Measurements from ENCODE around the gene ELP2. TPM values are rescaled to one million over a fixed set of nuclear protein-coding genes. Genes with fewer than 3 reads are reported as not detected.
"Not testable (repeated sequence)": the region's sequence is repeated elsewhere in the genome, so short reads cannot be mapped to it uniquely, and the experiment has no call there.

The ELP2 gene
- total RNA-seq, 1 donor from 2014 or later = 89.9 TPM

DNA sequence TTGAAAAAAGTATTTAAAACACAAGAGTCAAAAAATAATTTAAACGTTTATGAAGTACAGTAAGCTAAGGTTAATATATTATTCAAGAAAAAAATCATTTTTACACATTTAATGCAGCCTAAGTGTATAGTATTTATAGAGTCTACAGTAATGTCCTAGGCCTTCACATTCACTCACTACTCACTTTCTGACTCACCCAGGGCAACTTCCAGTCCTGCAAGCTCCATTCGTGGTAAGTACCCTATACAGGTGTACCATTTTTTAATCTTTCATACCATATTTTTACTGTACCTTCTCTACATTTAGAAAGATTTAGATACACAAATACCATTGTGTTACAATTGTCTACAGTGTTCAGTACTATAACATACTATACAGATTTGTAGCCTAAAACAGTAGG lies 41.4 kb upstream of the ELP2 start:
- TF ChIP-seq, protein P1, sequence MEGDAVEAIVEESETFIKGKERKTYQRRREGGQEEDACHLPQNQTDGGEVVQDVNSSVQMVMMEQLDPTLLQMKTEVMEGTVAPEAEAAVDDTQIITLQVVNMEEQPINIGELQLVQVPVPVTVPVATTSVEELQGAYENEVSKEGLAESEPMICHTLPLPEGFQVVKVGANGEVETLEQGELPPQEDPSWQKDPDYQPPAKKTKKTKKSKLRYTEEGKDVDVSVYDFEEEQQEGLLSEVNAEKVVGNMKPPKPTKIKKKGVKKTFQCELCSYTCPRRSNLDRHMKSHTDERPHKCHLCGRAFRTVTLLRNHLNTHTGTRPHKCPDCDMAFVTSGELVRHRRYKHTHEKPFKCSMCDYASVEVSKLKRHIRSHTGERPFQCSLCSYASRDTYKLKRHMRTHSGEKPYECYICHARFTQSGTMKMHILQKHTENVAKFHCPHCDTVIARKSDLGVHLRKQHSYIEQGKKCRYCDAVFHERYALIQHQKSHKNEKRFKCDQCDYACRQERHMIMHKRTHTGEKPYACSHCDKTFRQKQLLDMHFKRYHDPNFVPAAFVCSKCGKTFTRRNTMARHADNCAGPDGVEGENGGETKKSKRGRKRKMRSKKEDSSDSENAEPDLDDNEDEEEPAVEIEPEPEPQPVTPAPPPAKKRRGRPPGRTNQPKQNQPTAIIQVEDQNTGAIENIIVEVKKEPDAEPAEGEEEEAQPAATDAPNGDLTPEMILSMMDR (IDR thresholded peaks at IDR 0.05) = no peak
- H3K9me3 Mint-ChIP-seq (ENCODE audit: unreplicated experiment) = peaks cover 11% of the 10 kb centered on the region
- no peak overlapping the region for H3K27ac Mint-ChIP-seq (ENCODE audit: unreplicated experiment)
- no peaks in the 10 kb centered on the region for H3K36me3 Mint-ChIP-seq (ENCODE audit: unreplicated experiment)
- DNase-seq (ENCODE audit: extremely low spot score, unreplicated experiment) = no peak
- H3K4me3 Mint-ChIP-seq (ENCODE audit: unreplicated experiment) = no peak overlapping the region
- peaks cover 2% of the 10 kb centered on the region for H3K4me1 Mint-ChIP-seq (ENCODE audit: unreplicated experiment)
- H3K27me3 Mint-ChIP-seq (ENCODE audit: unreplicated experiment) = peaks cover 7% of the 10 kb centered on the region

DNA sequence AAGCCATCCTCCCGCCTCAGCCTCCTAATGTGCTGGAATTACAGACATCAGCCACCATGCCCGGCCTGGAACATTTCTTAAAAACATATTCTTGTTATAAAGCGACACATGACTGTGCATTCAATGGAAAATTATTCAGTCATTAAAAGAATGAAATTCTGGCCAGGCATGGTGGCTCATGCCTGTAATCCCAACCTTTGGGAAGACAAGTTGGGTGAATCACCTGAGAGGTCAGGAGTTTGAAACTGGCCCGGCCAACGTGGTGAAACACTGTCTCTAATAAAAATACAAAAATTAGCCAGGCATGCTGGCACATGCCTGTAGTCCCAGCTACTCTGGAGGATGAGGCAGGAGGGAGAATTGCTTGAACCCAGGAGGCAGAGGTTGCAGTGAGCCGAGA lies 40.7 kb upstream of the ELP2 start:
- H3K4me1 Mint-ChIP-seq (ENCODE audit: unreplicated experiment) = peaks cover 2% of the 10 kb centered on the region
- DNase-seq (ENCODE audit: extremely low spot score, unreplicated experiment) = no peak
- no peaks in the 10 kb centered on the region for H3K36me3 Mint-ChIP-seq (ENCODE audit: unreplicated experiment)
- H3K4me3 Mint-ChIP-seq (ENCODE audit: unreplicated experiment) = no peak overlapping the region
- H3K9me3 Mint-ChIP-seq (ENCODE audit: unreplicated experiment) = peaks cover 8% of the 10 kb centered on the region
- TF ChIP-seq, protein P1 (IDR thresholded peaks at IDR 0.05) = no peak
- peaks cover 9% of the 10 kb centered on the region for H3K27me3 Mint-ChIP-seq (ENCODE audit: unreplicated experiment)
- no peak overlapping the region for H3K27ac Mint-ChIP-seq (ENCODE audit: unreplicated experiment)

DNA sequence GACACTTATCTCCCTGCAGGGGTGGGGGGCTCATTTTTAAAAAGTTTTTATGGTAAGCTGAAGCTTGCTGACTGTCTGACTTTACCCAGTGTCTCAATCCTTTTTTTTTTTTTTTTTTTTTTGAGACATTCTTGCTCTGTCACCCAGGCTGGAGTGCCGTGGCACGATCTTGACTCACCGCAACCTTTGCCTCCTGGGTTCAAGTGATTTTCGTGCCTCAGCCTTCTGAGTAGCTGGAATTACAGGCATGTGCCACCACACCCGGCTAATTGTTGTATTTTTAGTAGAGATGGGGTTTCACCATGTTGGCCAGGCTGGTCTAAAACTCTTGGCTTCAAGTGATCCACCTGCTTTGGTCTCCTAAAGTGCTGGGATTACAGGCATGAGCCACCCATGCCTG lies 37.6 kb upstream of the ELP2 start:
- not testable (repeated sequence) for H3K4me1 Mint-ChIP-seq (ENCODE audit: unreplicated experiment); H3K9me3 Mint-ChIP-seq (ENCODE audit: unreplicated experiment); H3K27ac Mint-ChIP-seq (ENCODE audit: unreplicated experiment); H3K4me3 Mint-ChIP-seq (ENCODE audit: unreplicated experiment); DNase-seq (ENCODE audit: extremely low spot score, unreplicated experiment); H3K36me3 Mint-ChIP-seq (ENCODE audit: unreplicated experiment)
- H3K27me3 Mint-ChIP-seq (ENCODE audit: unreplicated experiment) = peaks cover 19% of the 10 kb centered on the region

DNA sequence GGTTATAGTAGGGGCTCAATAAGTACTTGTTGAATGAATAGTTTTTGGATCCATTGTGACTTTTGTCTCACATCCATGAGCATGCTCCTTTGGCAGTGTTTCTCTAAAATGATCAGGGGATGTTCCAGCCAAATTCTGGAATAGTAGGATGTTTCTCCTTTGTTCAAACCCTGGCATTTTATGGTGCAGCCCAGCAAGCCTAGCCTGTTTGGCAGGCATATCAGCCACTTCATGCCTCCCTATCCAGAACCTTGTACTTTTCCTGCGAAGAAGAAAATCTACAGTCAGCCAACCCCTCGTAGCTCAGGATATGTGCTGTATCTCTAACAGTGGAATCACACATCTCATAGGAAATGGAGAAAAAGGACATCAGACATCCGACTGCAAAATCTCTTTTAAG lies 35.3 kb upstream of the ELP2 start:
- no peak overlapping the region for H3K4me3 Mint-ChIP-seq (ENCODE audit: unreplicated experiment)
- H3K4me1 Mint-ChIP-seq (ENCODE audit: unreplicated experiment) = peaks cover 2% of the 10 kb centered on the region
- no peak for DNase-seq (ENCODE audit: extremely low spot score, unreplicated experiment)
- no peaks in the 10 kb centered on the region for H3K36me3 Mint-ChIP-seq (ENCODE audit: unreplicated experiment)
- H3K27ac Mint-ChIP-seq (ENCODE audit: unreplicated experiment) = no peak overlapping the region
- no peaks in the 10 kb centered on the region for H3K9me3 Mint-ChIP-seq (ENCODE audit: unreplicated experiment)
- TF ChIP-seq, protein P1 (IDR thresholded peaks at IDR 0.05) = no peak
- peaks cover 31% of the 10 kb centered on the region for H3K27me3 Mint-ChIP-seq (ENCODE audit: unreplicated experiment)

DNA sequence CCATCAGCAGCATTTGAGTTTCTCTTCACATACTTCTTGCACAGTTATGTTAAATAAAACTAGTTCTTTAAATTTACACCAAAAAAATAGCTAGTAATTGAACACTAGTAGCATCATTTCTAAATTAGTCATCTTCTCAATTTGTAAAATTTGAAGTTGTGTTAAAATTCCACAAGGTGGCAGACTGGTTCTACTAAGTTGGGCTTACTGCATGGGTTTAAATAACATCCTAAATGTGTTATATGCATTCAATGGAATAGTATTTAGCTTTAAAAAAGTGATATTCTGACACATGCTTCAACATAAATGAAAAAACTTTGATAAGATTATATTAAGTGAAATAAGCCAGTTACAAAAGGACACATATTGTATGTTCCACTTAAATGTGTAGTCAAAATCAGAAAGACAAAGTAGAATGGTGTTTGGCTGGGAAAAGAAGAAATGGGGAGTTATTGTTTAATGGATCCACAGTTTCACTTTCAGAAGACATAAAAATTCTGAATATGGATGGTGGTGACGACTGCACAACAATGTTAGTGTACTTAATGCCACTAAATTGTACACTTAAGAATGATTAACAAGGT lies 33.7 kb upstream of the ELP2 start:
- Mint-ChIP-seq H3K4me3 (ENCODE audit: unreplicated experiment) (no peak overlapping the region), H3K9me3 (ENCODE audit: unreplicated experiment) (no peaks in the 10 kb centered on the region), H3K36me3 (ENCODE audit: unreplicated experiment) (no peaks in the 10 kb centered on the region), H3K27ac (ENCODE audit: unreplicated experiment) (no peak overlapping the region), H3K4me1 (ENCODE audit: unreplicated experiment) (peaks cover 2% of the 10 kb centered on the region), H3K27me3 (ENCODE audit: unreplicated experiment) (peaks cover 38% of the 10 kb centered on the region)
- TF ChIP-seq, protein P1 (IDR thresholded peaks at IDR 0.05) = peak; percentile 69
- DNase-seq (ENCODE audit: extremely low spot score, unreplicated experiment) = no peak

DNA sequence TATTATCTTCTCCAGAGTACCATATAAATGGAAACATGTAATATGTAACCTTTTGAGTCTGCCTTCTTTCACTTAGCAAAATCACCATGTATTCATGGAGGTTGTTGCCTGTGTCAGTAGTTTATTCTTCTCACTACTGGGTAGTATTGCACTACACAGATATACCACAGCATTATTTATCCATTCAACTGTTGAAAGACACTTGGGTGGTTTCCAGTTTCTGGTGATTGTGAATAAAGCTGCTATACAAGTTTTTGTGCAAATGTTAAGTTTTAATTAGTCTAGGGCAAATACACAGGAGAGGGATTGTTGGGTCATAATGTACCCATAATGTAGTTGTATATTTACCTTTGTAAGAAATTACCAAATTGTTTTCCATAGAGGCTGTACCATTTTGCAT lies 32.7 kb upstream of the ELP2 start:
- peaks cover 38% of the 10 kb centered on the region for H3K27me3 Mint-ChIP-seq (ENCODE audit: unreplicated experiment)

More for the DNA sequence above, 32.7 kb upstream of the ELP2 start:
- DNase-seq (ENCODE audit: extremely low spot score, unreplicated experiment) = no peak
- no peaks in the 10 kb centered on the region for H3K36me3 Mint-ChIP-seq (ENCODE audit: unreplicated experiment)
- no peaks in the 10 kb centered on the region for H3K9me3 Mint-ChIP-seq (ENCODE audit: unreplicated experiment)
- no peak overlapping the region for H3K27ac Mint-ChIP-seq (ENCODE audit: unreplicated experiment)
- peaks cover 2% of the 10 kb centered on the region for H3K4me1 Mint-ChIP-seq (ENCODE audit: unreplicated experiment)
- H3K4me3 Mint-ChIP-seq (ENCODE audit: unreplicated experiment) = no peak overlapping the region
- TF ChIP-seq, protein P1 (IDR thresholded peaks at IDR 0.05) = no peak
